ENCODE data around the gene DSCAML1.

Gene DSCAML1

DNA sequence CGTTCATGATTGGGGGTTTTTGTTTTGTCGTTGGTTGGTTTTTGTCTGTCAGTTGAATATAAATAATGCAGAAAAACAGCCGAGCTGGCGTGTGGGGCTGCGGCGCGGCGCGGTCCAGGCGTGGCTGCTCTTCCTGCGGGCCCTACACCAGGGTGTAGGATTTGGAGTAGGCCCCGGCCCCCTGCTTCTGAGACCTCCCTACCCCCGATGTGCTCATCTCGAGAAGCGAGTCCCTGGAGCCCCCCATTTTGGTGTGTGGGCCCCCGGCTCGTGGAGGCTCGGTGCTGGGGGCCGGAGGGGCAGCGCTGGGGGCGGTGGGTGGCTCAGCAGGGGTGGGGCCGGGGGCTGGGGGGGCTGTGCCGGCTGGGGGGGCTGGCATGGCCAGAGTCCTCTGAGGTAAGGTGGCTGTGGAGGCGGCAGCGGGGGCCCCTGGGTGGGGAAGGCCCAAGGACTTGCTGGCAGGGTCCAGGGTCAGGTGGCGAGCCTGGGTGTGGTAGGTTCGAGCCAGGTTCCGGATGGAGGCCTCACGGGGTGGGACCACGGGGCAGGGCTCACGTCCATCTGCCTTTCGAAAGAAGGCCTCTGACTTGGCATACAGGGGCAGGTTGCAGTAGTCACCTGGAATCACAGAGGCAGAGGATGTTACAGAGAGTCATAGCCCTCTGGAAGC is 368.7 kb downstream of the DSCAML1 start:
- no peaks in the 10 kb centered on the region for H3K4me1 Mint-ChIP-seq (ENCODE audit: low read depth)
- no peaks in the 10 kb centered on the region for H3K27me3 Mint-ChIP-seq (ENCODE audit: low read depth)
- H3K4me3 Mint-ChIP-seq, result no peak overlapping the region
- H3K9me3 Mint-ChIP-seq, result no peaks in the 10 kb centered on the region
- H3K36me3 Mint-ChIP-seq (ENCODE audit: low read depth), result no peaks in the 10 kb centered on the region
- no peak overlapping the region for H3K27ac Mint-ChIP-seq

DNA sequence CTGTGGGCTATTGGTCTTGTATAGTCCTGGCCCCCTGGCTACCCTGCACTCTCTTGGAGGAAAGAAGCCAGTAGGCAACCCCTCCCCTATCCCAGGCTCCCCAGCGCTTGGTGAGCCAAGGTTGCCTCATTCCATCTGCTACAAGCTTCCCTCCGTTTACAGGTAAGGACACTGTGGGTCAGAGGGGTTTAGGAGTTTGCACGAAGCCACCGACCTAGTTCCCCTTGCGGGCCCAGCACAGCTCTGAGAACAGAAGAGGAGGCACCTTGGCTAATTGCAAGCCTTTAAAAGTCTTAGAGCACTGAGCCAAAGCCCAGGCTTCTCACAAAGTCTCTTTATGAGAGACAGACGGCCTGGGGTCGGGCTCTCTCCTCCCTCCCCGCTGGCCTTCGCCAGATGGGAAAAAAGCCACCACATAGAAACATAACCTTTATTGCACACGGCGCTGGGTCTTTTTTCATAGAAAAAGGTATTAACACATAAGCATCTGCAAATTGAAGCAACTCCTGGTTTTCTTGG is 369.6 kb downstream of the DSCAML1 start:
- H3K27me3 Mint-ChIP-seq (ENCODE audit: low read depth), result no peaks in the 10 kb centered on the region
- H3K27ac Mint-ChIP-seq, result no peak overlapping the region
- no peak overlapping the region for H3K4me3 Mint-ChIP-seq
- no peaks in the 10 kb centered on the region for H3K36me3 Mint-ChIP-seq (ENCODE audit: low read depth)
- no peaks in the 10 kb centered on the region for H3K4me1 Mint-ChIP-seq (ENCODE audit: low read depth)
- no peaks in the 10 kb centered on the region for H3K9me3 Mint-ChIP-seq

DNA sequence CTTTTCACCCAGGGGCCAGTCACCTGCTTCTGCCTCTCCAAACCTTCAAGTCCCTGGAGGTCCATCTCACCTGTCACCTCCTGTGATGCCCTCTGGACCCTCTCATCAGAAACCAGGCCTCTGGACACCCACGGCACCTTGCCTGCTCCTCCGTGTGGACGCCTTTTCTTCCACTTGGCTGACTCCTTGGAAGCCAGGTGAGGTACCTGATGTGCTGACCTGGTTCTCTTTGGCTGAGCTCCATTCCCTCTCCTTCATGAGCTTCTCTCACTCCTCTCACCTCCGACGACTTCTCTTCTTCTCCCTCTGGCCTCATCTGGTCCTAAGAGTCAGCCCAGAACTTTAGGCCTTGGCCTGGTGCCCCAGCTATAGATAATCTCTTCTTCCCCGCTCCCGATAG is 370.1 kb downstream of the DSCAML1 start:
- no peaks in the 10 kb centered on the region for H3K9me3 Mint-ChIP-seq
- H3K4me3 Mint-ChIP-seq, result no peak overlapping the region
- H3K4me1 Mint-ChIP-seq (ENCODE audit: low read depth), result no peaks in the 10 kb centered on the region
- no peaks in the 10 kb centered on the region for H3K27me3 Mint-ChIP-seq (ENCODE audit: low read depth)
- H3K36me3 Mint-ChIP-seq (ENCODE audit: low read depth), result no peaks in the 10 kb centered on the region
- no peak overlapping the region for H3K27ac Mint-ChIP-seq

- no peaks in the 10 kb centered on the region for H3K27me3 Mint-ChIP-seq (ENCODE audit: low read depth)
- no peak overlapping the region for H3K4me3 Mint-ChIP-seq
- H3K9me3 Mint-ChIP-seq, result no peaks in the 10 kb centered on the region
Measured at GRCh38 chr11:117426297-117426685, 370.7 kb downstream of the DSCAML1 start.

GRCh38 chr11:117425679-117426296 is 371.2 kb downstream of the DSCAML1 start:
- no peaks in the 10 kb centered on the region for H3K9me3 Mint-ChIP-seq
- H3K4me3 Mint-ChIP-seq, result no peak overlapping the region
- no peak overlapping the region for H3K27ac Mint-ChIP-seq
- no peaks in the 10 kb centered on the region for H3K36me3 Mint-ChIP-seq (ENCODE audit: low read depth)
- no peaks in the 10 kb centered on the region for H3K4me1 Mint-ChIP-seq (ENCODE audit: low read depth)
- no peaks in the 10 kb centered on the region for H3K27me3 Mint-ChIP-seq (ENCODE audit: low read depth)

More at GRCh38 chr11:117426297-117426685, 370.7 kb downstream of the DSCAML1 start:
- no peaks in the 10 kb centered on the region for H3K4me1 Mint-ChIP-seq (ENCODE audit: low read depth)
- no peak overlapping the region for H3K27ac Mint-ChIP-seq
- H3K36me3 Mint-ChIP-seq (ENCODE audit: low read depth), result no peaks in the 10 kb centered on the region

GRCh38 chr11:117424781-117425180 is 372.2 kb downstream of the DSCAML1 start:
- no peaks in the 10 kb centered on the region for H3K4me1 Mint-ChIP-seq (ENCODE audit: low read depth)
- H3K4me3 Mint-ChIP-seq, result no peak overlapping the region
- no peak overlapping the region for H3K27ac Mint-ChIP-seq
- no peaks in the 10 kb centered on the region for H3K9me3 Mint-ChIP-seq
- no peaks in the 10 kb centered on the region for H3K27me3 Mint-ChIP-seq (ENCODE audit: low read depth)
- H3K36me3 Mint-ChIP-seq (ENCODE audit: low read depth), result no peaks in the 10 kb centered on the region

- no peaks in the 10 kb centered on the region for H3K4me1 Mint-ChIP-seq (ENCODE audit: low read depth)
- H3K27me3 Mint-ChIP-seq (ENCODE audit: low read depth), result no peaks in the 10 kb centered on the region
- no peak overlapping the region for H3K4me3 Mint-ChIP-seq
- no peaks in the 10 kb centered on the region for H3K9me3 Mint-ChIP-seq
- no peak overlapping the region for H3K27ac Mint-ChIP-seq
- H3K36me3 Mint-ChIP-seq (ENCODE audit: low read depth), result no peaks in the 10 kb centered on the region
Measured at GRCh38 chr11:117423046-117423575, 373.9 kb downstream of the DSCAML1 start.

GRCh38 chr11:117421476-117421875 is 375.5 kb downstream of the DSCAML1 start:
- Mint-ChIP-seq H3K27ac (no peak overlapping the region), H3K9me3 (no peaks in the 10 kb centered on the region), H3K36me3 (ENCODE audit: low read depth) (no peaks in the 10 kb centered on the region), H3K4me3 (no peak overlapping the region), H3K27me3 (ENCODE audit: low read depth) (no peaks in the 10 kb centered on the region), H3K4me1 (ENCODE audit: low read depth) (no peaks in the 10 kb centered on the region)

- Mint-ChIP-seq H3K9me3 (no peaks in the 10 kb centered on the region), H3K4me1 (ENCODE audit: low read depth) (no peaks in the 10 kb centered on the region), H3K27me3 (ENCODE audit: low read depth) (no peaks in the 10 kb centered on the region), H3K36me3 (ENCODE audit: low read depth) (no peaks in the 10 kb centered on the region), H3K4me3 (no peak overlapping the region), H3K27ac (no peak overlapping the region)
Measured at GRCh38 chr11:117421041-117421440, 376.0 kb downstream of the DSCAML1 start.

DNA sequence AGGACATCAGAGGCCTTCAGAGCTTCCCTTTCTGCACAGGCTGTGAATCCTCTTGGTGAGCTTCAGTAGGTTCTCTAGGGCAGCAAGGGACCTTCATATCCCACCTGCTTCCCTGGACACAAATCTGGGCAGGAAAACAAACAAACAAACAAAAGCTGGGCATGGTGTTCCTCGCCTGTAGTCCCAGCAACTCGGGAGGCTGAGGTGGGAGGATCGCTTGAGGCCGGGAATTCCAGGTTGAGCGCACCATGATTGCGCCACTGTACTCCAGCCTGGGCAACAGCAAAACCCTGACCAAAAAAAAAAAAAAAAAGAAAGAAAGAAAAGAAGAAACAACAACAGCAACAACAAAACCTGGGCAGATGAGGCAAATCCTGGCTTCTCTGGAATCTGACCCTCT is 376.4 kb downstream of the DSCAML1 start:
- Mint-ChIP-seq H3K36me3 (ENCODE audit: low read depth) (no peaks in the 10 kb centered on the region), H3K27me3 (ENCODE audit: low read depth) (no peaks in the 10 kb centered on the region), H3K4me3 (no peak overlapping the region), H3K27ac (no peak overlapping the region), H3K9me3 (no peaks in the 10 kb centered on the region), H3K4me1 (ENCODE audit: low read depth) (no peaks in the 10 kb centered on the region)

GRCh38 chr11:117420143-117420485 is 376.9 kb downstream of the DSCAML1 start:
- Mint-ChIP-seq H3K27ac (no peak overlapping the region), H3K27me3 (ENCODE audit: low read depth) (no peaks in the 10 kb centered on the region), H3K9me3 (no peaks in the 10 kb centered on the region), H3K36me3 (ENCODE audit: low read depth) (no peaks in the 10 kb centered on the region), H3K4me1 (ENCODE audit: low read depth) (no peaks in the 10 kb centered on the region), H3K4me3 (no peak overlapping the region)

GRCh38 chr11:117419482-117420142 is 377.4 kb downstream of the DSCAML1 start:
- Mint-ChIP-seq H3K4me3 (no peak overlapping the region), H3K9me3 (no peaks in the 10 kb centered on the region), H3K27me3 (ENCODE audit: low read depth) (no peaks in the 10 kb centered on the region)

DNA sequence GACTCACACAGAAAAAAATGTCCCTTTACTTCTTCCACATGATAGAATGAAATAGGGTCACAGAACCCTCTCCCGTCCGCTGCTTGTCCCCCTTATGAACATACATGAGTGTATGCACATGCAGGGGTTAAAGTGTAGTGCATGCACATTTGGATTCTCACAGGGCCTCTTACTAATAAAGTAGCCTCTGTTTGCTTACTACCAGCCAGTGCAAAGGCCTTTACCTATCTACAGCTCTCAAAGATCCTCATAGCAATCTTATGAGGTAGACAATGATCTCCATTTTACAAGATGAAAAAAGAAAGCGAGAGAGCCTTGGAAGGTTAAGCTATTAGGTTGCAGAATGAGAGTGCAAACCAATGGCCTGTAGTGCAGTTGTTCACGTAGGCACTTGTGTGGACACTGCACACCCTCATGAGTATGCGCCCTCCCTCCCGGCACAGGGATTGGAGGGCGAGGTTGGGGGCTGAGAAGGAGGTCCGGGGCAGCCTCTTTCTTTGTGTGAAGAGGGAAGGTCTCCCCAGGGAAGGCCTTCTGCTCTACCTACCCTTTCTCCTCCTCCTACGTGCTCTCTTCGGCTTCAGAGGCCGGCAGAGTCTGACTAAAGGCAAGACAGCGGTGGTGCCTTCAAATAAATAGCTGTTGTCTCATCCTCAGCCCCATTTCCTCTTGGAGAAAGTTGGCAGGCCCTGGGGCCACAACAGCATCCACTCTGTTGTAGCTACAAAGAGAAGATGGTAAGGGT is 378.1 kb downstream of the DSCAML1 start:
- Mint-ChIP-seq H3K9me3 (no peaks in the 10 kb centered on the region), H3K4me3 (no peak overlapping the region), H3K27me3 (ENCODE audit: low read depth) (no peaks in the 10 kb centered on the region), H3K27ac (no peak overlapping the region), H3K4me1 (ENCODE audit: low read depth) (no peaks in the 10 kb centered on the region), H3K36me3 (ENCODE audit: low read depth) (no peaks in the 10 kb centered on the region)

More at GRCh38 chr11:117419482-117420142, 377.4 kb downstream of the DSCAML1 start:
- no peaks in the 10 kb centered on the region for H3K4me1 Mint-ChIP-seq (ENCODE audit: low read depth)
- no peaks in the 10 kb centered on the region for H3K36me3 Mint-ChIP-seq (ENCODE audit: low read depth)
- H3K27ac Mint-ChIP-seq, result no peak overlapping the region

- Mint-ChIP-seq H3K36me3 (ENCODE audit: low read depth) (no peaks in the 10 kb centered on the region), H3K4me1 (ENCODE audit: low read depth) (no peaks in the 10 kb centered on the region), H3K27ac (no peak overlapping the region), H3K27me3 (ENCODE audit: low read depth) (no peaks in the 10 kb centered on the region), H3K4me3 (no peak overlapping the region), H3K9me3 (no peaks in the 10 kb centered on the region)
Measured at GRCh38 chr11:117417856-117418255, 379.2 kb downstream of the DSCAML1 start.

Measured in T-helper 1 cell treated with Interleukin-12 subunit alpha and Interleukin-12 subunit beta and Interleukin-4 antibody, amounts not matched to agents 30 μg/mL and 1 μg/mL, for 36 hours (primary cell).